Stimulated activated CD4-positive, alpha-beta T cell treated with anti-CD3 and anti-CD28 coated beads, TNF-alpha, amount 100 ng/mL, for 48 hours (primary cell): Measurements from ENCODE around the gene CEP250.
A peak's percentile ranks its signal among the peaks of the same experiment; 100 is the strongest.
"Not testable (repeated sequence)": the region's sequence is repeated elsewhere in the genome, so short reads cannot be mapped to it uniquely, and the experiment has no call there.

Experiments
- DNase-seq, 3 donors: peaks; one replicate each; pipeline ENCODE4 v3.0.0-alpha.2; 2020; ENCODE audit warnings: low read depth in 3 of 3

Gene CEP250

GRCh38 chr20:35518955-35519354 is 63.6 kb downstream of the CEP250 start:
- no peak for DNase-seq

DNA sequence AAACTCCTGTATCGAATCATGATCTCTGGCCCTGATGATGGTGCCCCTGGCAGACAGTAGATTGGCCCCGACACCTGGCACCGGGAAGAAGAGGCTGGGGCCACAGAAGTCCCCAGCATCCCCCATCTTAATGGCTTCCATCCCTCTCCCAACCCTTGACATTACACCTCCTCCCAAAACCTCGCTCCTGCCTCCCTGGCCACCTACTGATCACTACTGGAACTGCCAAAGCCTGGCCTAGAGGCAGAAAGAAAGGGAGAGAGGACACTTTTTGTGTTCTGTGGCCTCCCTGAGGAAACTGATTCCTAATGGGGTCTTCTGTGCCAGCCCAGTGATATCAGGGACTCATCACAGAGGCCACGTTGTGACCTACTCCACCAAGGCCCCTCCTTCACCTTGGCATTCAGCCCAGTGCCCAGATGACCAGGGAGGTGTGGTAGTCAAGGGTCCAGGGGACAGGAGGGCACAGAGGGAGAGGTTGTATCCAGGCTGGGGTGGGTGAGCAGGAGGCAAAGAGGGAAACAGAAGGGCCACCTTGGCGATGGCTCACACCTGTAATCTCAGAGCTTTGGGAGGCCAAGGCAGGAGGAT is 68.0 kb downstream of the CEP250 start:
- peak in 1 of 3 donors; percentile 24 for DNase-seq

DNA sequence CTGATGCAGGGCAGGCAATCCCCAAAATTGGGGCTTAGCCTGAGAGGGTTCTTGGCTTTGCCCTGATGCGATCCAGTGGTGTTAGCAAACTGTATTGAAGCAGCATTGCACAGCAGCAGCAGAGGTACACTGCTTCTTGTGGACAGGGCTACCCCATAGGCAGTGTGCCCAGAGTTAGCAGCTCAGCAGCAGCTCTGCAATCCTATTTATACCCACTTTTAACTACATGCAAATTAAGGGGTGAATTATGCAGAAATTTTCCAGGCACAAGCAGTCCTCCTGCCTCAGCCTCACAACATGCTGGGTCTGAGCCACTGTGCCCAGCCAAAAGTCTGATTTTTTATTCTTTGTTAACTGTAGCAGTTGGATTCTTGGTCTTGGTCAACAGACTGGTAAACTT is 70.2 kb downstream of the CEP250 start:
- no peak for DNase-seq

- no peak for DNase-seq
Measured at GRCh38 chr20:35527122-35527769, 71.8 kb downstream of the CEP250 start.

GRCh38 chr20:35529552-35529951 is 74.2 kb downstream of the CEP250 start, which contains the start of gene C20orf173:
C20orf173 (minus strand) TSS chr20:35529652; CDS start chr20:35529373, 279 bp downstream.
- no peak for DNase-seq

GRCh38 chr20:35539756-35540212 is 84.4 kb downstream of the CEP250 start:
- DNase-seq = no peak

DNA sequence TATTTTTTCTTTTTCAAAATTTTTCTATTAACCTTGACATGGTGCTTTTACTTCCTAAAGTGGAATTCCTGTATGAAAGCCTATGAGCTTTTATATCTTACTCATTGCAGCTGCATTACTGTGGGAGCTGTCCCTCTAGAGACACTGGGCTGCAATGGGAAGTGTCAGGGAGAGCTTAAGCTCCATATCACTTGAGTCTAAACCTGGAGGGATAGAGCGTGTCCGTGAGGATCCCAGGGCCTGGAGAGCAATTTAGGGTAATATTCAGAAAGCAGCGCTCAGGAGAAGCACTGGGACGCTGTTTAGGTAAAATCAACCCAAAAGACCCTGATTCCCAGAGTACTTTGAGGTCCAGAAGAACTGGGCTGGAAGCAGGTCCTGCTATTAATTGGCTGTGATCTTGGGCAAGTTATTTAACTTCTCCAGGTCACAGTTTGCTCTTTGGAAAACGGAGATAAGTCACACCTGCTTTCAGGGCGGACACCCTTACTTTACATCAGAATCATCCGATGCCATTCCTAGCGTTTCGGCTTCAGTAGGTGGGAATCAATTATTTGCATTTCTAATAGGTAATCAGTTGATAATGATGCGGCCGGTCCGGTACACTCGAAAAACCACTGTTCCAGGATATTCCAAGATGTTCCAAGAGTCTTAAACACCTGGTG is 85.9 kb downstream of the CEP250 start:
- DNase-seq = no peak

- peak; percentile 96 to 99 (median 98) for DNase-seq
Measured at GRCh38 chr20:35541783-35542662, 86.6 kb downstream of the CEP250 start, which contains the start of gene ERGIC3. ERGIC3 (plus strand) TSS chr20:35542078; CDS start chr20:35542098, 20 bp downstream.

DNA sequence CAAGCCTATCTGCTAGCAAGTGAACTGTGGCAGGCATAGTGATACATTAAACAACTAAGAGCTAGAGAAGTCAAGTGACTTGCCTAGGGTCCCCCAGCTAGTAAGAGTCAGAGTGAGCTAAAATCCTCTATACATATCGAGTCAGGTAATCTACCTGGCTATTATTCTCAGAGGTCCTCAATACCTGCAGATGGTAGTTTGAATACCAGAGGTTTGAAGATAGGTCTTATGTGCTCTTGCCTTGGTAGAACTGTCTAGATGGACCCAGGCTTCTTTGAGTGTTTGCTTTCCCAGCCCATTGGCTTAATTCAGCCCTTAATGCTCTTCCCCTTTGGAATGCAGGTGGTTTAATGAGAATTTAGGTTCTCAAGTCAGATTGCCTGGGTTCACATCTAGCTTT is 87.6 kb downstream of the CEP250 start:
- DNase-seq = no peak

DNA sequence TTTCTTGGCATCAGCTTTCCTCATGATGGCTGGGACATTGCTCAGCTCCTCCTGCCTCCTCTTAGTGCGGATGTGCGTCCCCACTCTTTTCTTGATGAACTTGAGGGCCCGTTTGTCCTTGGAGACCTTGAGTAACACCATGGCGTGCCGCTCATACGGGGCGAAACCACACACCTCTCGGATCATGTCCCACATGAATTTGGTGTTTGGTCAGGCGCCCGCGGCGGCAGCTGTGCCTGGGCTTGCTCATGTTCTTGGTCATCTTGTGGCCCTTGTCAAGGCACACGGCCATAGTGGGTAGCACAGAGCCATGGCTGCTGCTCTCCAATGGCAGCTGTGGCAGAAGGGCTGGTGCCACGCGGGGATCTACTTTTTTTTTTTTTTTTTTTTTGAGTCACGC is 89.0 kb downstream of the CEP250 start:
- no peak for DNase-seq

DNA sequence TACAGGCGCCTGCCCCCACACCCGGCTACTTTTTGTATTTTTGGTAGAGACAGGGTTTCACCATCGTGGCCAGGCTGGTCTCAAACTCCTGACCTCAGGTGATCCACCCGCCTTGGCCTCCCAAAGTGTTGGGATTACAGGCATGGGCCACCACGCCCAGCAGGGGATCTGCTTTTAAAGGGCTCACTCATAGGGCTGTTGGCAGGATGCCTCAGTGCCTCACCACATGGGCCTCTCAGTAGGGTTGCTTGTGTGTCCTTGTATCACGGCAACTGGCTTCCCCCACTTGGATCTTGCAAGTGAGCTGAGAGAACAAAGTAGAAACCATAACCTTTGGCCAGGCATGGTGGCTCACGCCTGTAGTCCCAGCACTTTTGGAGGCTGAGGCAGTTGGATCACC is 89.5 kb downstream of the CEP250 start:
- DNase-seq = not testable (repeated sequence)

DNA sequence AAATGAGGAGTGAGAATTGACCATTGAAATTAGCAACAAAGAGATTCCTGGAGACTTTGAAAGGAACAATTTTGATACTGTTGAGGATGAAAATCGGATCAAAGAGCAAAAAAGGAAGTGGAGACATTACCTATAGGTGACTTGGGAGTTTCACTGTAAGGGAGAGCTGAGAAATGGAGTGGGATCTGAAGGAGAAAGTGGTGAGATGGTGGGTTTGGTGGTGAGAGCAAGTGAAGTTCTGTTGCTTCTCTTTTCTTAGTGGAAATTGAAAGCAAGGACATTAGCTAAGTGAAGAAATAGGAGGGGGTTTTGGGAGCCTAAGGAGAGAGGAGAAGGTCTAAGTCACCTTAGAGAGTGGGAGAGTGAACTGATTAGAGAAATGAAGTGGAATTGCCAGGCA is 90.7 kb downstream of the CEP250 start:
- DNase-seq = no peak

DNA sequence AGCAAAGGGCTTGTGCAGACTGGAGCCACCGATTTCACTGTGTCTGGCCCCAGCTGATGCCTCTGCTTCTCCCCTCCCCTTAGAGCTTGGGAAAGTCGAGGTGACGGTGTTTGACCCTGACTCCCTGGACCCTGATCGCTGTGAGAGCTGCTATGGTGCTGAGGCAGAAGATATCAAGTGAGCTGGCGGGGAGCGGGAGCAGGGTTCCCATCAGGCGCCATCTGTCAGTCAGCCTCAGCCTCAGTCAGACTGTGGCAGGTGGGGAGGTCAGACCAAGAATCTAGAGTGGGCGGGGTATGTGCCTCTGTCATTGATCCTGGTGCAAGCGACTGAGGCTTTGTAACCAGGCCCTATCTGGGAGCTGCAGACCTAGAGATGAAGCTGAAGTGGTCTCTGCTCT is 91.9 kb downstream of the CEP250 start:
- DNase-seq = no peak

GRCh38 chr20:35551503-35551902 is 96.1 kb downstream of the CEP250 start:
- DNase-seq = no peak

GRCh38 chr20:35552914-35553313 is 97.5 kb downstream of the CEP250 start:
- no peak for DNase-seq

DNA sequence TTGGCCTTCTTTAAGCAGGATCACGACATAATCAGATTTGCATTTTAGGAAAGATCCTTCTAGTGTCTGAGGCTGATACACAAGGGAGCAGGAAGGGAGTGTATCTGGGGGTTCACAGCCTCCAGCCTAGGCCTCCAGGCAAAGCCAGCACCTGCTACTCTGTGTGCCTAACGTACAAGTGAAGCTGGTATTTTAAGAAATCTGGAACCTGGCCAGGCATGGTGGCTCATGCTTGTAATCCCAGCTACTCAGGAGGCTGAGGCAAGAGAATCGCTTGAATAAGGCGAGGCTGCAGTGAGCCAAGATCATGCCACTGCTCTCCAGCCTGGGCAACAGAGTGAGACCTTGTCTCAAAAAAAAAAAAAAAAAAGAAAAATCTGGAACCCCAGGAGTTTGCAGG is 100.1 kb downstream of the CEP250 start:
- DNase-seq = not testable (repeated sequence)

GRCh38 chr20:35555951-35556645 is 100.7 kb downstream of the CEP250 start:
- no peak for DNase-seq

- DNase-seq = no peak
Measured at GRCh38 chr20:35556871-35557270, 101.5 kb downstream of the CEP250 start.

- DNase-seq = no peak
Measured at GRCh38 chr20:35558451-35558850, 103.1 kb downstream of the CEP250 start.

DNA sequence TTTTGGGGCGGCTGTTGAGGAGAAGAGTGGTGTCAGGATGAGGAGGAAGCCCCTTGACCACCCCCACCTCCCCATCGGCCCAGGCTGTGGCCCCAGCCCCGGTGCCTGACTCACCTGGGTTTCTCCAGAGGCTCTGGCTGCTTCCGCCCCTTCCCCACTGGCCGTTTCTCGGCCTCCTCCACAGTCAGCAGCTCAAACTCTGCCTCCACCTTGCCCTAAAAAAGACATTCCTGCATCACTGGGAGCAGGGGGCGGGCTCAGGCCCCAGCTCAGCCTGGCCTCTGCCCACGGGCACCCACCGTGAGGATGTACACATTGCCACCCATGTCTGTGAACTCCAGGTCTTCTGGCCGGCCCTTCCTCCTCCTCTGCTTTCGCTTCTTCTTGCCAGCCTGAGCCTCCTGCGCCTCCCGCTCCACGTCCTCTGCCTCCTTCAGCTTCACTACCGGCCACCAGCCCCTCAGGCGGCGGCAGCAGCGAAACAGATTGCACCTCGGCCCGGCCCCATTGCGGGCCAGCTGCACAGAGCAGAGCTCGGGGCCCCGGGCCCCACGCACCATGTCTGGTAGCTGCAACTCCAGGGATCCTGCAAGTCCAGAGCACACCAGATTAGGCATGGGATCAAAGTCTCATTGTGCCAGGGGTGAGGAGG is 103.8 kb downstream of the CEP250 start:
- DNase-seq = no peak

DNA sequence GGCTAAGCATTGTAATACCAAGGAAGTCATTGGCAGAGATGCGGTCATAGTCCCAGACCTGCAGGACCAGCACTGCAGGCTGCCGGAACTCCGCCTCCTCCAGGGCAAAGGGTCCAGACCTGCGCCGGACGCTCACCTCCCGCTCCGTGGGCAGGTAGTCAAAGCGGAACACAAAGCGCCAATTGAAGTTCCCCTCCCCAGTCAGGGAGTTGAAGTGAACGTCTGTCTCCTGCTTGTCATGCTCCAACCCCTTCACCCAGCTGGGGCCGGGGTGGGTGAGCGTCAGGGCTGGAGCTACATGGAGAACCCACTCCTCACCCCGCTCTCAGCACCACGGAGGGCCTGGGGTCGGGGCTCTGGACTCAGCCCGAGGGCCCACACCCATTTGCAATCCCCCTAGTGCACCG is 104.7 kb downstream of the CEP250 start:
- no peak for DNase-seq
